GM12874 (cell line): Measurements from ENCODE around the gene GAREM1.

ENCODE experiments used
- TF ChIP-seq, protein P1 (sequence below): IDR thresholded peaks from 2 replicates; pipeline ENCODE4 v1.5.1; 2011; ENCODE audit warnings: low read depth, mild to moderate bottlenecking, control low read depth, low read length, moderate library complexity; ENCODE audit not compliant: insufficient read depth

The GAREM1 gene

DNA sequence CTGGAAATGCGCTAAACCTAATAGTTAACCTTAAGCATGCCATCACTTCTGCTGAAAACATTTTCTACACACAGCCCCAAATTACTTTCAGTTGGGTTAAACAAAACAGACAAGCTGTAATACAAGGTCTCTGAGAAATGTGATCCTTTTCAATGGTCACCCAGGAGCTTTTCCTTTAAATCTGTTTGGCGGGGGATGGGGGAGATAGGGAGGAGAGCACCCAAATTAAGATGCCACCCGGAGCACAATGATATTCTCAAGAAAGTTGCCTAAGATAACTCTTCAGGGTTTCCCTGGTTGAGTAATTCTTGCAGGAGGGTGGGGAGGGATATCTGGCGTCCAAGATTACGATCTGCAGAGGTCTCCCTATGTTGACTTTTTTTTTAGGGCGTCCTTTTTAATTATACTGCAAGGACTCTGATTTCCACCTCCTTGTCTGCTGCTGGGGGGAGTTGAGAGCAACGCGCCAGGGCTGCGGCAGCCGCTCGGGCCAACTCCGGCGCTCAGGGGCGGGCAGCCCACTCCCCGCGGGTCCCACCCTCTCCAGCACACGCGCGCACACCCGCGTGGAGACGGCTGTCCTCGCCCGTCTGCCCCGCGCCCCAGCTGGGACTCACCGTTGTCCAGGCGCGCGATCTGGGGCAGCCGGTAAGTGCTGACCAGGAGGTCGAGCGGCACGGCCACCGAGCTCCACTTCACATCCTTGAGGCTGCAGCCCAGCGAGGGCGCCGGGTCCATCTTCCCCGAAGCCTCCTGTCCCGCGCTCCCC is 807 bp downstream of the GAREM1 start:
- TF ChIP-seq, protein P1, sequence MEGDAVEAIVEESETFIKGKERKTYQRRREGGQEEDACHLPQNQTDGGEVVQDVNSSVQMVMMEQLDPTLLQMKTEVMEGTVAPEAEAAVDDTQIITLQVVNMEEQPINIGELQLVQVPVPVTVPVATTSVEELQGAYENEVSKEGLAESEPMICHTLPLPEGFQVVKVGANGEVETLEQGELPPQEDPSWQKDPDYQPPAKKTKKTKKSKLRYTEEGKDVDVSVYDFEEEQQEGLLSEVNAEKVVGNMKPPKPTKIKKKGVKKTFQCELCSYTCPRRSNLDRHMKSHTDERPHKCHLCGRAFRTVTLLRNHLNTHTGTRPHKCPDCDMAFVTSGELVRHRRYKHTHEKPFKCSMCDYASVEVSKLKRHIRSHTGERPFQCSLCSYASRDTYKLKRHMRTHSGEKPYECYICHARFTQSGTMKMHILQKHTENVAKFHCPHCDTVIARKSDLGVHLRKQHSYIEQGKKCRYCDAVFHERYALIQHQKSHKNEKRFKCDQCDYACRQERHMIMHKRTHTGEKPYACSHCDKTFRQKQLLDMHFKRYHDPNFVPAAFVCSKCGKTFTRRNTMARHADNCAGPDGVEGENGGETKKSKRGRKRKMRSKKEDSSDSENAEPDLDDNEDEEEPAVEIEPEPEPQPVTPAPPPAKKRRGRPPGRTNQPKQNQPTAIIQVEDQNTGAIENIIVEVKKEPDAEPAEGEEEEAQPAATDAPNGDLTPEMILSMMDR: no peak

DNA sequence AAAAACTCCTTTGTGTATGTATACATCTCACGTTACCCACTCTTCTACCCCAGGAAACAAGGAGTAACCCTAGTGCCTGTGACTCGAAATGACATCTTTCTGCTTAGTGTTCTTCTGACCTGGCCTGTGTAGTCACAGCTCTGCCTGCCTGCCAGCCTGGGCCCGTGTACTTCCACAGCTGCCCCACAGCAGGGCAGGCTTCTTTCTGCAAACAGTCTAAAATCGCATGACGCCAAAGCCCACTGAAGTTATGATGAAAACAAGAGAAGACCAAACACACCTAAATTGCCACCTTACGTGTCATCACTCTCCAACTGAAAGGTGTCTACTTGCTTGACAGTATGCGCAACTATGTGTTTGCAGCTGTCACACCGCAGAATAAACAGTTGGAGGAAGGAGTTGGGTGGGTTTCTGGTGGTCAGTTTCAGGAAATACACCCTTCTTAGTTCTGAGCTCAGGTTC is 1.5 kb downstream of the GAREM1 start:
- TF ChIP-seq, protein P1: no peak

GRCh38 chr18:32468147-32468845 is 2.4 kb downstream of the GAREM1 start:
- TF ChIP-seq, protein P1: no peak

DNA sequence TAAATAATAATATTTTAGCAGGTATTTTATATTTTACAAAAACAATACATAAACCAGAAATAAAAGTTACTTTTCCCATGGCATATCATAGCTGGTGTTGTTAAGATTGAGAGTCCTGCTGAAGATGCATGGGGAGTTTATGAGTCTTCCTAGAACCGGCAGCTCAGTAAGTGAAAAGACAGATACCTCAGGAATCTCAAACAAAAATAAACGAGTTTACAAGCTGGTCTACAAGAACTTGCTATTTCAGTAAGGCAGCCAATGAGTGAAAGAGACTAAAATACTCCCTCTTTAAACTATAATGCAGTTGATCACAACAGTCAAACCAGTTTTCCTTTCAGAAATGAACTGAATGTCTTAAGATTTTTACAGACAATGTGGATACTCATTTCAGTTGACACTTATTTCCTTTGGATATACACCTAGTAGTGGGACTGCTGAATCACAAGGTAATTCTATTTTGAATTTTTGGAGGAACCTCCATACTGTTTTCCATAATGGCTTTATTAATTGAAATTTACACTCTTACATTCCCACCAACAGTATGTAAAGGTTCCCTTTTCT is 8.9 kb downstream of the GAREM1 start:
- TF ChIP-seq, protein P1: no peak

- TF ChIP-seq, protein P1: no peak
Observed at GRCh38 chr18:32460171-32460731, 10.4 kb downstream of the GAREM1 start.

GRCh38 chr18:32459361-32460101 is 11.2 kb downstream of the GAREM1 start:
- TF ChIP-seq, protein P1: no peak
